Measurements from ENCODE around the gene PPIP5K2.

- no peak for TF ChIP-seq POLR2AphosphoS5 (IDR thresholded peaks at IDR 0.05)
- TF ChIP-seq CTCF (IDR thresholded peaks at IDR 0.05), result no peak
Observed at GRCh38 chr5:103090791-103091190, 29.3 kb upstream of the PPIP5K2 start.
